GM19240 (cell line): ENCODE measurements around the gene TMEM223.
"Not testable (repeated sequence)": the region's sequence is repeated elsewhere in the genome, so short reads cannot be mapped to it uniquely, and the experiment has no call there.

Experiments
- DNase-seq: peaks from one replicate; pipeline ENCODE4 v3.0.0; 2011; ENCODE audit warnings: low spot score; ENCODE audit not compliant: insufficient read length

Gene TMEM223

DNA sequence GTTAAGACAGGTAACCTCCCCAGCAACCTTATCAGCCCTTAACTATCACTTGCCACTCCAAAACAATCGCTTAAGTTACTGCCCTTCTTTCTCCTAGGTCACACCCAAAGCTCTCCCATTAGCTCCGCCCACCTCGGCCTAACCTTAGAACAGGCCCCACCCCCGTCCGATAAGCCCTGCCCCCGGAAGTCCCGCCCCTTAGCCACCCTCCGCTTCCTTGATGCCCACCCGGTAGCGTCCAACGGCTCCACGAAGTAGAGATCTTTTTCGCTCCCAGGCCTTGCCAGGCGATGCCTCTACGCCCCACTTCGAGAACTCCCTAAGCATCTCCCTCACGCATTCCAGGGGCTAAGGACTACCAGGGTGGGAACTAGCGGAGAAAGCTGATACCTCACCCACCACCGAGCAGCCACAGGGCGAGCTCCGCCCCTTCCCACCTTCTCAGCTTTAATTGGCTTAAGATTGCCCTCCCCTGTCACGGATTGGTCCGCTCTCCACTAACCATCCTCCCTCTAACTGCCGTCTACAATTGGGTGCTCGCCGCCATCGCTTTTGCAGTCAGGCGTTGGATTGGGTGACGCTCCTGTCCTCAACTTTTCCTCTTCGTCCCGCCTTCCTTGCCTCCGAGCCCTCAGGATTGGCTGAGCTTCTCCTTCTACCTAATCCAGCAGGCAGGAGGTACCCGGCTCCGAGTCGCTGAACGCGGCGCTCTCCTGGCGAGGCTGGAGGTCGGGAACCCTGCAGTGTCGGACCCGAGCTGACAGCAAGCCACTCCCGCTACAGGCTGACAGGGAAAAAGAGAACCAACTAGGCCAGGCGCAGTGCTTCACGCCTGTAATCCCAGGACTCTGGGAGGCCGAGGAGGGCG is 37.8 kb downstream of the TMEM223 start, which contains the start of gene ZBTB3:
Gene ZBTB3 (minus strand): TSS at position 425 of the 868 bp plus-strand sequence. CDS start 496 bp downstream, outside the sequence.
- peak; percentile 91 for DNase-seq

GRCh38 chr11:62752994-62753735 is 38.6 kb downstream of the TMEM223 start:
- DNase-seq: no peak

- no peak for DNase-seq
Observed at GRCh38 chr11:62752177-62752785, 39.5 kb downstream of the TMEM223 start.

- not testable (repeated sequence) for DNase-seq
Observed at GRCh38 chr11:62749931-62750330, 41.9 kb downstream of the TMEM223 start.

GRCh38 chr11:62747475-62748160 is 44.2 kb downstream of the TMEM223 start:
- no peak for DNase-seq
